OCI-LY7 (cell line): ENCODE results near the gene TEX29. TPM values are rescaled to one million over a fixed set of nuclear protein-coding genes. Genes with fewer than 3 reads are reported as not detected.

Source experiments
- BruUV-seq: library from RNA; stranded (reverse); fragments of 400-500 nt; replicated peaks from 2 replicates; lab custom pipeline; 2021; lab: Mats Ljungman, UMichigan
- CTCF ChIA-PET: fragments of 300-600 bp; sonication (Branson Sonifier 250); formaldehyde crosslinking; loops from one replicate; lab custom pipeline; 2022; ENCODE audit warnings: antibody characterized with exemption; ENCODE audit not compliant: unreplicated experiment; lab: Charles Lee
- POLR2A ChIA-PET: fragments of 300-600 bp; sonication (Branson Sonifier 250); formaldehyde crosslinking; loops from one replicate; lab custom pipeline; 2022; ENCODE audit warnings: antibody characterized with exemption; lab: Charles Lee
- DNase-seq: peaks from one replicate; pipeline ENCODE4 v3.0.0-alpha.2; 2015; ENCODE audit warnings: low spot score
- H2AFZ ChIP-seq: fragments of 200-600 bp; sonication (generic), shearing (Covaris generic); 2 replicates; pipeline ENCODE4 v1.6.1; 2014; ENCODE audit warnings: mild to moderate bottlenecking, antibody characterized with exemption, low read length, moderate library complexity
- H3K27ac ChIP-seq: fragments of 200-600 bp; sonication (generic); 2 replicates; pipeline ENCODE4 v1.5.1; 2014; ENCODE audit warnings: mixed run types, low read depth, mild to moderate bottlenecking, moderate library complexity, low read length, inconsistent platforms; ENCODE audit not compliant: poor library complexity, severe bottlenecking
- H3K36me3 ChIP-seq: fragments of 200-600 bp; sonication (generic); 2 replicates; pipeline ENCODE4 v1.6.1; 2014; ENCODE audit warnings: mild to moderate bottlenecking, antibody characterized with exemption, low read length, moderate library complexity, mixed read lengths; ENCODE audit not compliant: insufficient read depth
- H3K4me1 ChIP-seq: fragments of 200-600 bp; sonication (generic); 2 replicates; pipeline ENCODE4 v1.5.1; 2014; ENCODE audit warnings: mild to moderate bottlenecking, low read length; ENCODE audit not compliant: insufficient read depth, poor library complexity, severe bottlenecking
- H3K4me2 ChIP-seq: fragments of 200-600 bp; sonication (generic); 2 replicates; pipeline ENCODE4 v1.6.1; 2014; ENCODE audit warnings: mild to moderate bottlenecking, low read length
- H3K4me3 ChIP-seq: fragments of 200-600 bp; sonication (generic); 2 replicates; pipeline ENCODE4 v1.5.1; 2014; ENCODE audit warnings: mild to moderate bottlenecking, low read depth, low read length; ENCODE audit not compliant: poor library complexity, severe bottlenecking
- H3K79me2 ChIP-seq: fragments of 200-600 bp; sonication (generic); 2 replicates; pipeline ENCODE4 v1.6.1; 2016; ENCODE audit warnings: low read depth, mild to moderate bottlenecking, low read length, moderate library complexity, mixed read lengths; ENCODE audit not compliant: insufficient read depth
- H3K9me2 ChIP-seq: fragments of 200-600 bp; sonication (generic); 2 replicates; pipeline ENCODE4 v1.6.1; 2016; ENCODE audit warnings: mild to moderate bottlenecking, low read length, mixed read lengths; ENCODE audit not compliant: insufficient read depth
- H3K9me3 ChIP-seq: fragments of 200-600 bp; sonication (generic); 2 replicates; pipeline ENCODE4 v1.6.1; 2014; ENCODE audit warnings: mild to moderate bottlenecking, mixed run types, low read length, mixed read lengths
- H4K20me1 ChIP-seq: fragments of 200-600 bp; sonication (generic); 2 replicates; pipeline ENCODE4 v1.6.1; 2014; ENCODE audit warnings: mild to moderate bottlenecking, antibody characterized with exemption, low read length, moderate library complexity, mixed read lengths; ENCODE audit not compliant: insufficient read depth
- CTCF ChIP-seq: fragments of 200-600 bp; sonication (generic); conservative IDR thresholded peaks from 2 replicates; pipeline ENCODE4 v1.5.1; 2014; ENCODE audit warnings: mild to moderate bottlenecking, antibody characterized with exemption, low read length, moderate library complexity, mixed read lengths
- EZH2phosphoT487 ChIP-seq: fragments of 200-600 bp; sonication (generic); IDR thresholded peaks from 2 replicates; pipeline ENCODE4 v1.6.1; 2018; ENCODE audit warnings: low read depth, borderline replicate concordance, mild to moderate bottlenecking, mixed run types, antibody characterized with exemption, low read length, moderate library complexity, mixed read lengths
- intact Hi-C: fragments of 100-400 bp; cut with micrococcal nuclease; formaldehyde crosslinking; loops from one replicate; pipeline ENCODE4 v1.10.0; 2022; ENCODE audit not compliant: unreplicated experiment
- total RNA-seq, 2 experiments: library from RNA; depleted of rRNA in 1 of 2; stranded (reverse); fragments of >200 nt in 1 of 2; shearing (Covaris generic) in 1 of 2; gene quantifications; 2 replicates each; pipeline ENCODE4 v1.2.3, GENCODE V29; 2014 to 2022

TEX29 gene
- total RNA-seq, 2 experiments from 2014 or later: not detected

GRCh38 chr13:111287201-111287600 lies 33.2 kb upstream of the TEX29 start:
- no TSS peak for BruUV-seq

GRCh38 chr13:111288276-111288675 lies 32.2 kb upstream of the TEX29 start:
- TF ChIP-seq CTCF: no peak
- TF ChIP-seq EZH2phosphoT487: no peak
- Histone ChIP-seq H3K36me3 (peaks cover 64% of the 10 kb centered on the region), H2AFZ (no peak overlapping the region), H4K20me1 (no peaks in the 10 kb centered on the region), H3K9me2 (no peaks in the 10 kb centered on the region), H3K9me3 (no peaks in the 10 kb centered on the region), H3K4me2 (no peak overlapping the region), H3K4me1 (no peaks in the 10 kb centered on the region), H3K79me2 (no peaks in the 10 kb centered on the region), H3K4me3 (no peak overlapping the region), H3K27ac (no peak overlapping the region)
- no peak for DNase-seq
- ChIA-PET POLR2A (no interaction called here), CTCF (no interaction called here)
- intact Hi-C loops: no loop called here
- BruUV-seq: no TSS peak

More at GRCh38 chr13:111287201-111287600, 33.2 kb upstream of the TEX29 start:
- Histone ChIP-seq H2AFZ (no peak overlapping the region), H3K4me1 (no peaks in the 10 kb centered on the region), H3K27ac (no peak overlapping the region), H3K9me2 (no peaks in the 10 kb centered on the region), H3K9me3 (no peaks in the 10 kb centered on the region), H4K20me1 (no peaks in the 10 kb centered on the region), H3K4me3 (no peak overlapping the region), H3K4me2 (no peak overlapping the region), H3K36me3 (peaks cover 68% of the 10 kb centered on the region), H3K79me2 (no peaks in the 10 kb centered on the region)
- intact Hi-C loops: no loop called here
- POLR2A ChIA-PET: no interaction called here
- CTCF ChIA-PET: no interaction called here
- TF ChIP-seq EZH2phosphoT487: no peak
- TF ChIP-seq CTCF: no peak
- no peak for DNase-seq

- intact Hi-C loops: no loop called here
- no peak overlapping the region for H2AFZ ChIP-seq
- POLR2A ChIA-PET: no interaction called here
- H3K4me3 ChIP-seq: no peak overlapping the region
- H3K4me1 ChIP-seq: no peaks in the 10 kb centered on the region
- no peaks in the 10 kb centered on the region for H3K9me2 ChIP-seq
- H3K79me2 ChIP-seq: no peaks in the 10 kb centered on the region
- no peak overlapping the region for H3K27ac ChIP-seq
- H3K9me3 ChIP-seq: no peaks in the 10 kb centered on the region
- H3K36me3 ChIP-seq: peaks cover 65% of the 10 kb centered on the region
- H3K4me2 ChIP-seq: no peak overlapping the region
- BruUV-seq: no TSS peak
- no peak for TF ChIP-seq CTCF
- DNase-seq: no peak
- H4K20me1 ChIP-seq: no peaks in the 10 kb centered on the region
- CTCF ChIA-PET: no interaction called here
Measured at GRCh38 chr13:111289251-111289650, 31.2 kb upstream of the TEX29 start.
